Panc1 (cell line): Measurements from ENCODE around the gene ENAH. TPM values are rescaled to one million over a fixed set of nuclear protein-coding genes. Genes with fewer than 3 reads are reported as not detected.

Experiments used
- ATAC-seq: fragments of 200-7000 bp; cut with Tn5 transposase; 2 replicates; pipeline ENCODE4 v1.9.1; 2020; ENCODE audit warnings: mild to moderate bottlenecking, moderate library complexity
- BruUV-seq: library from RNA; stranded (reverse); fragments of 400-500 nt; replicated peaks from 2 replicates; lab custom pipeline; 2021; lab: Mats Ljungman, UMichigan
- CTCF ChIA-PET: fragments of 300-600 bp; sonication (Branson Sonifier 250); formaldehyde crosslinking; loops from one replicate; lab custom pipeline; 2022; ENCODE audit warnings: antibody characterized with exemption; lab: Charles Lee
- POLR2A ChIA-PET: fragments of 300-600 bp; sonication (Branson Sonifier 250); formaldehyde crosslinking; loops from one replicate; lab custom pipeline; 2022; ENCODE audit warnings: antibody characterized with exemption; lab: Charles Lee
- DNase-seq: peaks from one replicate; pipeline ENCODE4 v3.0.0-alpha.2; 2010; ENCODE audit warnings: low read depth, low spot score
- H3K27ac ChIP-seq: 2 replicates; pipeline ENCODE4 v1.5.1; 2011; ENCODE audit warnings: mild to moderate bottlenecking, low read length, inconsistent platforms
- H3K27me3 ChIP-seq: fragments of 200-500 bp; sonication (Bioruptor generic); 2 replicates; pipeline ENCODE4 v1.6.0; 2014; ENCODE audit warnings: low read length, inconsistent platforms; ENCODE audit not compliant: control insufficient read depth, insufficient read depth
- H3K36me3 ChIP-seq: fragments of 200-500 bp; sonication (Bioruptor generic); 2 replicates; pipeline ENCODE4 v1.5.1; 2014; ENCODE audit warnings: inconsistent platforms, mild to moderate bottlenecking, low read length, moderate library complexity; ENCODE audit not compliant: control insufficient read depth, insufficient read depth
- H3K4me1 ChIP-seq: 2 replicates; pipeline ENCODE4 v1.5.1; 2011; ENCODE audit warnings: inconsistent platforms, mild to moderate bottlenecking, low read length, moderate library complexity; ENCODE audit not compliant: control insufficient read depth, insufficient read depth
- H3K4me3 ChIP-seq, 2 experiments: 2 replicates each; pipeline ENCODE4 v1.5.1; 2011 to 2012; ENCODE audit warnings: low read depth in 2 of 2, low read length in 2 of 2, mild to moderate bottlenecking in 2 of 2, inconsistent platforms in 1 of 2, moderate library complexity in 1 of 2
- H3K9me3 ChIP-seq: fragments of 200-500 bp; sonication (Bioruptor generic); 2 replicates; pipeline ENCODE4 v1.5.1; 2014; ENCODE audit warnings: low read depth, mild to moderate bottlenecking, inconsistent platforms, low read length, moderate library complexity; ENCODE audit not compliant: control insufficient read depth, insufficient read depth
- CTCF ChIP-seq: fragments of 450-650 bp; IDR thresholded peaks from 2 replicates; pipeline ENCODE4 v1.5.1; 2017; ENCODE audit warnings: mild to moderate bottlenecking
- POLR2AphosphoS5 ChIP-seq: IDR thresholded peaks from 2 replicates; pipeline ENCODE4 v1.6.1; 2012; ENCODE audit warnings: mild to moderate bottlenecking, low read depth, low read length, moderate library complexity
- SIN3A ChIP-seq: IDR thresholded peaks from 2 replicates; pipeline ENCODE4 v1.6.1; 2012; ENCODE audit warnings: low read depth, mild to moderate bottlenecking, low read length, moderate library complexity, borderline replicate concordance; ENCODE audit not compliant: insufficient read depth
- TCF7L2 ChIP-seq: IDR thresholded peaks from 2 replicates; pipeline ENCODE4 v1.6.1; 2011; ENCODE audit warnings: mild to moderate bottlenecking, low read depth, low read length, inconsistent platforms
- in situ Hi-C: cut with HindIII; loops from 2 replicates; pipeline ENCODE4 v1.10.0; 2016; ENCODE audit warnings: low sequenced_read_pairs, low pct_unique_long_range_greater_than_20kb
- intact Hi-C: fragments of 100-400 bp; cut with micrococcal nuclease; formaldehyde crosslinking; loops from one replicate; pipeline ENCODE4 v1.10.0; 2022; ENCODE audit not compliant: unreplicated experiment
- total RNA-seq: library from RNA; stranded (reverse); gene quantifications from one replicate; pipeline ENCODE4 v1.2.1, GENCODE V29; 2021; ENCODE audit not compliant: unreplicated experiment
- TF ChIP-seq, protein P1 (sequence below), 2 experiments: IDR thresholded peaks; 2 replicates each; pipeline ENCODE4 v1.6.1; 2011 to 2012; ENCODE audit warnings: low read depth in 2 of 2, control low read depth in 1 of 2, low read length in 1 of 2, mild to moderate bottlenecking in 1 of 2, moderate library complexity in 1 of 2; ENCODE audit not compliant: insufficient read depth in 1 of 2

The ENAH gene
- total RNA-seq, 1 experiment from 2014 or later = 133 TPM

GRCh38 chr1:225480825-225481434 is 172.0 kb downstream of the ENAH start:
- POLR2A ChIA-PET = no interaction called here
- in situ Hi-C loops (no loop called here), intact Hi-C loops (no loop called here)
- peak; percentile 33 for DNase-seq
- CTCF ChIA-PET = interaction anchor here (1.0 to 1.7 kb wide), 3 partner anchors 19 to 297 kb away, joined by 3 to 6 read pairs (median 3); partner anchors contain the start of gene SRP9
- peak; percentile 79 for ATAC-seq
- no TSS peak for BruUV-seq
- Histone ChIP-seq H3K9me3 (no peaks in the 10 kb centered on the region), H3K4me1 (no peaks in the 10 kb centered on the region), H3K36me3 (no peaks in the 10 kb centered on the region), H3K27ac (no peak overlapping the region), H3K4me3 (no peak overlapping the region), H3K27me3 (no peaks in the 10 kb centered on the region)
- TF ChIP-seq, protein P1, sequence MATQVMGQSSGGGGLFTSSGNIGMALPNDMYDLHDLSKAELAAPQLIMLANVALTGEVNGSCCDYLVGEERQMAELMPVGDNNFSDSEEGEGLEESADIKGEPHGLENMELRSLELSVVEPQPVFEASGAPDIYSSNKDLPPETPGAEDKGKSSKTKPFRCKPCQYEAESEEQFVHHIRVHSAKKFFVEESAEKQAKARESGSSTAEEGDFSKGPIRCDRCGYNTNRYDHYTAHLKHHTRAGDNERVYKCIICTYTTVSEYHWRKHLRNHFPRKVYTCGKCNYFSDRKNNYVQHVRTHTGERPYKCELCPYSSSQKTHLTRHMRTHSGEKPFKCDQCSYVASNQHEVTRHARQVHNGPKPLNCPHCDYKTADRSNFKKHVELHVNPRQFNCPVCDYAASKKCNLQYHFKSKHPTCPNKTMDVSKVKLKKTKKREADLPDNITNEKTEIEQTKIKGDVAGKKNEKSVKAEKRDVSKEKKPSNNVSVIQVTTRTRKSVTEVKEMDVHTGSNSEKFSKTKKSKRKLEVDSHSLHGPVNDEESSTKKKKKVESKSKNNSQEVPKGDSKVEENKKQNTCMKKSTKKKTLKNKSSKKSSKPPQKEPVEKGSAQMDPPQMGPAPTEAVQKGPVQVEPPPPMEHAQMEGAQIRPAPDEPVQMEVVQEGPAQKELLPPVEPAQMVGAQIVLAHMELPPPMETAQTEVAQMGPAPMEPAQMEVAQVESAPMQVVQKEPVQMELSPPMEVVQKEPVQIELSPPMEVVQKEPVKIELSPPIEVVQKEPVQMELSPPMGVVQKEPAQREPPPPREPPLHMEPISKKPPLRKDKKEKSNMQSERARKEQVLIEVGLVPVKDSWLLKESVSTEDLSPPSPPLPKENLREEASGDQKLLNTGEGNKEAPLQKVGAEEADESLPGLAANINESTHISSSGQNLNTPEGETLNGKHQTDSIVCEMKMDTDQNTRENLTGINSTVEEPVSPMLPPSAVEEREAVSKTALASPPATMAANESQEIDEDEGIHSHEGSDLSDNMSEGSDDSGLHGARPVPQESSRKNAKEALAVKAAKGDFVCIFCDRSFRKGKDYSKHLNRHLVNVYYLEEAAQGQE (IDR thresholded peaks at IDR 0.05; ENCODE audit: insufficient read depth in 1 of 2, low read depth in 2 of 2, low read length in 1 of 2) = no peak
- TF ChIP-seq CTCF (peak; percentile 93), TCF7L2 (no peak)

- in situ Hi-C loops = no loop called here
- Histone ChIP-seq H3K4me3 (no peak overlapping the region), H3K27me3 (no peaks in the 10 kb centered on the region), H3K27ac (no peak overlapping the region), H3K4me1 (no peaks in the 10 kb centered on the region), H3K36me3 (no peaks in the 10 kb centered on the region), H3K9me3 (no peaks in the 10 kb centered on the region)
- ChIA-PET CTCF (interaction anchor here (0.7 to 1.7 kb wide), 3 partner anchors 19 to 373 kb away, joined by 3 to 9 read pairs (median 6); partner anchors contain the start of gene SRP9), POLR2A (no interaction called here)
- BruUV-seq = no TSS peak
- ATAC-seq (peak; percentile 13), DNase-seq (no peak)
- TF ChIP-seq, protein P1 (IDR thresholded peaks at IDR 0.05; ENCODE audit: insufficient read depth in 1 of 2, low read depth in 2 of 2, low read length in 1 of 2) = no peak
- TF ChIP-seq TCF7L2 (no peak), CTCF (no peak), SIN3A (no peak), POLR2AphosphoS5 (no peak)
- intact Hi-C loops = loop anchor here (10.0 kb wide), 1 partner anchor 585 kb away; the partner anchor contains the start of gene H3-3A
These were observed 172.8 kb downstream of the ENAH start for GRCh38 chr1:225479996-225480720.
